PC-3 (cell line): ENCODE data around the gene ATP6V0E1.

Experiments
- EZH2 ChIP-seq: fragments of 300-600 bp; sonication (generic); IDR thresholded peaks from one replicate; pipeline ENCODE4 v1.6.1; 2017; ENCODE audit warnings: antibody characterized with exemption, mild to moderate bottlenecking, low read length; ENCODE audit not compliant: unreplicated experiment
- TF ChIP-seq, protein P1 (sequence below): fragments of 300-600 bp; sonication (generic); conservative IDR thresholded peaks from 2 replicates; pipeline ENCODE4 v1.5.1; 2017; ENCODE audit warnings: antibody characterized with exemption, low read depth, mild to moderate bottlenecking, low read length

DNA sequence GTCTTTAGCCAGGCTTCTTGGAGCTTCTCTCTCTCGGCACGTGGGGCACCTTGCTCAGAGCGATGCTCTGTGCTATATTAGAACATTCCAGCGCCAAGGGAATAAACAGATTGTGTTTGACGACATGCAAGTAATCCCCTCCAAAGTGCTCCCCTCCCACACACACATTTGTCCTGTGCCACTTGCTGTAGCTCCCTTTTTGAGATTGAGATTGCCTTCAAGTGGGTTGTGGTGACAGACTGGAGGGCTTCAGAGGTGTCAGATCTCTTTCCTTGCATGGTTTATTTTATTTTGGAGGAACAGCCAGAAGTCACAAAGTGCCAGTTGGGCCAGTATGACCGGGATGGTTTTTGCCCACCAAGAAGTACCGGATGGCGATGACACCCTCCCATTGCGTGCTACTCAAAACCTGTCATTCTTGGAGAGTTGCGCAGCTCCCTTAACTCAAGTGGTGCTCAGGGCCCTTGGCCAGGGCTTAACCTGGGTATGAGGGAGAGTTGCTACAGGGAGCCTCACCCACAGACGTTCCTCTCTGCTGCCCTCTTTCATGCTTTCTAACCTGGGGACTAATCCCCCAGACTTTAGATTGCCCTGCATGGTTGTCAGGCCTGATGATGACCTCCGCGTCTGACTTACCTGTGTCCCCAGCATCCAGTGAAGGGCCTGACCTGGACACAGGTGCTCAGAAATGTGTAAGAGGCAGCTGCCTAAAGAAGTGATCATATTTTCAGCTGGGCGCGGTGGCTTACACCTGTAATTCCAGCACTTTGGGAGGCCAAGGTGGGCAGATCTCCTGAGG lies 43.1 kb upstream of the ATP6V0E1 start:
- TF ChIP-seq, protein P1, sequence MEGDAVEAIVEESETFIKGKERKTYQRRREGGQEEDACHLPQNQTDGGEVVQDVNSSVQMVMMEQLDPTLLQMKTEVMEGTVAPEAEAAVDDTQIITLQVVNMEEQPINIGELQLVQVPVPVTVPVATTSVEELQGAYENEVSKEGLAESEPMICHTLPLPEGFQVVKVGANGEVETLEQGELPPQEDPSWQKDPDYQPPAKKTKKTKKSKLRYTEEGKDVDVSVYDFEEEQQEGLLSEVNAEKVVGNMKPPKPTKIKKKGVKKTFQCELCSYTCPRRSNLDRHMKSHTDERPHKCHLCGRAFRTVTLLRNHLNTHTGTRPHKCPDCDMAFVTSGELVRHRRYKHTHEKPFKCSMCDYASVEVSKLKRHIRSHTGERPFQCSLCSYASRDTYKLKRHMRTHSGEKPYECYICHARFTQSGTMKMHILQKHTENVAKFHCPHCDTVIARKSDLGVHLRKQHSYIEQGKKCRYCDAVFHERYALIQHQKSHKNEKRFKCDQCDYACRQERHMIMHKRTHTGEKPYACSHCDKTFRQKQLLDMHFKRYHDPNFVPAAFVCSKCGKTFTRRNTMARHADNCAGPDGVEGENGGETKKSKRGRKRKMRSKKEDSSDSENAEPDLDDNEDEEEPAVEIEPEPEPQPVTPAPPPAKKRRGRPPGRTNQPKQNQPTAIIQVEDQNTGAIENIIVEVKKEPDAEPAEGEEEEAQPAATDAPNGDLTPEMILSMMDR = no peak
- no peak for TF ChIP-seq EZH2
